Omental fat pad (tissue), 4 donors: ENCODE data around the gene CNST. TPM values are rescaled to one million over a fixed set of nuclear protein-coding genes. Genes with fewer than 3 reads are reported as not detected.
A peak's percentile ranks its signal among the peaks of the same experiment; 100 is the strongest.

Source experiments
- ATAC-seq: fragments of 150-250 bp; one replicate; pipeline ENCODE4 v1.9.1; 2016; ENCODE audit warnings: mild to moderate bottlenecking, moderate library complexity; ENCODE audit not compliant: low FRiP score
- DNase-seq: peaks from one replicate; pipeline ENCODE4 v3.0.0-alpha.2; 2019; ENCODE audit warnings: low spot score
- CTCF ChIP-seq, 3 donors: fragments of 450-650 bp; IDR thresholded peaks; one replicate each; pipeline ENCODE4 v1.5.1; 2016 to 2017; ENCODE audit warnings: antibody characterized with exemption in 3 of 3, mild to moderate bottlenecking in 3 of 3, moderate library complexity in 2 of 3
- total RNA-seq, 4 donors: library from RNA; depleted of rRNA; stranded (reverse); fragments of >200 nt; gene quantifications; one replicate each; pipeline ENCODE4 v1.1.0, GENCODE V29; 2016

Gene CNST
- total RNA-seq, 4 donors from 2014 or later: 23.0 to 35.3 (median 33.4) TPM

- DNase-seq (no peak), ATAC-seq (no peak)
- no peak for TF ChIP-seq CTCF (IDR thresholded peaks at IDR 0.05)
Observed at GRCh38 chr1:246591958-246592357, 25.7 kb downstream of the CNST start.

GRCh38 chr1:246592695-246593094 is 26.4 kb downstream of the CNST start:
- ATAC-seq (no peak), DNase-seq (no peak)
- TF ChIP-seq CTCF (IDR thresholded peaks at IDR 0.05): no peak

GRCh38 chr1:246595146-246595545 is 28.9 kb downstream of the CNST start:
- no peak for ATAC-seq
- no peak for TF ChIP-seq CTCF (IDR thresholded peaks at IDR 0.05)
- DNase-seq: no peak

- peak; percentile 86 for ATAC-seq
- no peak for TF ChIP-seq CTCF (IDR thresholded peaks at IDR 0.05)
- no peak for DNase-seq
Observed at GRCh38 chr1:246597340-246597739, 31.1 kb downstream of the CNST start.

- no peak for DNase-seq
- TF ChIP-seq CTCF (IDR thresholded peaks at IDR 0.05): no peak
- no peak for ATAC-seq
Observed at GRCh38 chr1:246597971-246598370, 31.7 kb downstream of the CNST start.

- DNase-seq: no peak
- no peak for TF ChIP-seq CTCF (IDR thresholded peaks at IDR 0.05)
- no peak for ATAC-seq
Observed at GRCh38 chr1:246599315-246599714, 33.1 kb downstream of the CNST start.

- DNase-seq: no peak
- TF ChIP-seq CTCF (IDR thresholded peaks at IDR 0.05): no peak
- no peak for ATAC-seq
Observed at GRCh38 chr1:246600579-246600978, 34.3 kb downstream of the CNST start.
